ENCODE results near the gene PRKAG2.

PRKAG2 gene

GRCh38 chr7:151897161-151897731 is 20.3 kb upstream of the PRKAG2 start:
- TF ChIP-seq CTCF (IDR thresholded peaks at IDR 0.05) = no peak

- no peak for TF ChIP-seq CTCF (IDR thresholded peaks at IDR 0.05)
These were observed 19.6 kb upstream of the PRKAG2 start for GRCh38 chr7:151896486-151896885.

- no peak for TF ChIP-seq CTCF (IDR thresholded peaks at IDR 0.05)
These were observed 19.2 kb upstream of the PRKAG2 start for GRCh38 chr7:151896086-151896485.

GRCh38 chr7:151895631-151896031 is 18.7 kb upstream of the PRKAG2 start:
- TF ChIP-seq CTCF (IDR thresholded peaks at IDR 0.05) = no peak

DNA sequence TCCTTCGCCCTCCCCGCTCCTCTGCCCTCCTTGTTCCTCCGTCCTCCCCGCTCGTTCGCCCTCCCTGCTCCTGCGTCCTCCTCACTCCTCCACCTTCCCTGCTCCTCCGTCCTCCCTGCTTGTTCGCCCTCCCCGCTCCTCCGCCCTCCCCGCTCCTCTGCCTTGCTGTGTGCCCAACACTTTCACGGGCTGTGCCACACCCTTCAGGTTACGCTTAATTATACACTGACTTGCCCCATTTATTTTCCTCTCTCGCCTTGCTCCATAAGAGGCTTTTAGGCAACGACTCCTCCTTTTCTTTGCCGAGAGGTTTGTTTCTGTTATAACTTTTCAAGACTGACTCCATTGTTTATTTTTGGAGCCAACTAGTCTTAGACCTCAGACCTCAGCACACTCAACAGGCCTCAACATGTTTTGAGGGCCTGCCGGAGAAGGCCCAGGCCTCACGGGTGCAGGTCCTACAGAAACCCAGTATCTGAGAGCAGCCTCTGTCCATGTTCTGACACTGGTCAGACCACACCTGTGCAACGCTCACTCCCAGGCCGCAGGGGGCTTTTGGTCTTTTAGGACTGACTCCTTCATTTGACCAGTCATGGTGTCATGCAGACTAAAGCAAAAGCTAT is 18.2 kb upstream of the PRKAG2 start:
- no peak for TF ChIP-seq CTCF (IDR thresholded peaks at IDR 0.05)

DNA sequence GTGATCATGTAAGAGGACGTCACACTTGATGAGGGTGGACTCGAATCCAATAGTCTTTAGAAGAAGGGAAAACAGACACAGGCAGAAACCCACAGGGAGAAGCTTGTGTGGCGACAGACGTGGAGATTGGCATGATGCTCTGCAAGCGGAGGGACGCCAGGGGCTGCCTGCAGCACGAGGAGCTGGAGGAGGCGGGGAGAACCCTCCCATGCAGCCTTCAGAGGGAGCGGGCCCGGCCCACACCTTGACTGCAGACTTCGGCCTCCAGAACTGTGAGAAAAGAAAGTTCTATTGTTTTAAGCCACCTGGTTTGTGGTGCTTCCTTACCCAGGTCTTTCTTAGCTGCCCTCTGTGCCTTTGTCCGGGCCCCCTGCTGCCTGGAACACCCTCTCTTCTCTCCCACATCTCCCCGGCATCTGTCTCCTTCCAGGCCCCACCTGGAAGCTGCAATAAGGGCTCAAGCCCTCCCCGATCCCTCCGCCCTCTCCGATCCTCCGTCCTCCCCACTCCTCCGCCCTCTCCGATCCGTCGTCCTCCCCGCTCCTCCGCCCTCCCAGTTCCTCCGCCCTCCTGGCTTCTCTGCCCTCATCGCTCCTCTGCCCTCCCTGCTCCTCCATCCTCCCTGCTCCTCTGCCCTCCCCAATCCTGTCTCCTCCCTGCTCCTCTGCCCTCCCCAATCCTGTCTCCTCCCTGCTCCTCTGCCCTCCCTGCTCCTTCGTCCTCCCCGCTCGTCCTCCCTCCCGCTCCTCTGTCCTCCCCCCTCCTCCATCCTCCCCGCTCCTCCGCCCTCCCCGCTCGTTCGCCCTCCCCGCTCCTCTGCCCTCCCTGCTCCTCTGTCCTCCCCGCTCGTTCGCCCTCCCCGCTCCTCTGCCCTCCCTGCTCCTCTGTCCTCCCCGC is 17.4 kb upstream of the PRKAG2 start:
- TF ChIP-seq CTCF (IDR thresholded peaks at IDR 0.05) = no peak

- no peak for TF ChIP-seq CTCF (IDR thresholded peaks at IDR 0.05)
These were observed 16.5 kb upstream of the PRKAG2 start for GRCh38 chr7:151893405-151893923.

All from LNCAP (cell line).